SK-N-SH (cell line): ENCODE results near the gene TENT4A.

Experiments
- CTCF ChIP-seq: fragments of 200-600 bp; sonication (generic); IDR thresholded peaks from 2 replicates; pipeline ENCODE4 v1.6.1; 2017; ENCODE audit warnings: antibody characterized with exemption, mild to moderate bottlenecking, moderate library complexity
- FOXM1 ChIP-seq: IDR thresholded peaks from 2 replicates; pipeline ENCODE4 v1.4.0; 2012; ENCODE audit warnings: low read depth, mild to moderate bottlenecking
- GATA2 ChIP-seq: sonication (generic); formaldehyde crosslinking; IDR thresholded peaks from 2 replicates; pipeline ENCODE4 v1.5.0; 2020; ENCODE audit warnings: mild to moderate bottlenecking, missing genetic modification reagents
- MEF2A ChIP-seq: IDR thresholded peaks from 2 replicates; pipeline ENCODE4 v1.4.0; 2012; ENCODE audit warnings: low read depth, borderline replicate concordance
- MXI1 ChIP-seq: IDR thresholded peaks from 2 replicates; pipeline ENCODE4 v1.6.1; 2012; ENCODE audit warnings: mild to moderate bottlenecking, low read depth, low read length, improper control_type of control experiment

GRCh38 chr5:6674886-6675285, 38.3 kb upstream of the TENT4A start:
- TF ChIP-seq CTCF, result no peak
- no peak for TF ChIP-seq FOXM1
- no peak for TF ChIP-seq MXI1
- TF ChIP-seq MEF2A, result no peak
- TF ChIP-seq GATA2 (CRISPR knock-in tag), result no peak
